Loucy (cell line): ENCODE measurements around the gene KLF15.

ENCODE experiments used
- EZH2phosphoT487 ChIP-seq: fragments of 200-600 bp; IDR thresholded peaks from 2 replicates; pipeline ENCODE4 v1.6.1; 2018; ENCODE audit warnings: antibody characterized with exemption, mild to moderate bottlenecking, moderate library complexity, borderline replicate concordance
- TF ChIP-seq, protein P1 (sequence below): fragments of 200-600 bp; sonication (generic); conservative IDR thresholded peaks from 2 replicates; pipeline ENCODE4 v1.5.1; 2014; ENCODE audit warnings: mild to moderate bottlenecking, antibody characterized with exemption, low read length

DNA sequence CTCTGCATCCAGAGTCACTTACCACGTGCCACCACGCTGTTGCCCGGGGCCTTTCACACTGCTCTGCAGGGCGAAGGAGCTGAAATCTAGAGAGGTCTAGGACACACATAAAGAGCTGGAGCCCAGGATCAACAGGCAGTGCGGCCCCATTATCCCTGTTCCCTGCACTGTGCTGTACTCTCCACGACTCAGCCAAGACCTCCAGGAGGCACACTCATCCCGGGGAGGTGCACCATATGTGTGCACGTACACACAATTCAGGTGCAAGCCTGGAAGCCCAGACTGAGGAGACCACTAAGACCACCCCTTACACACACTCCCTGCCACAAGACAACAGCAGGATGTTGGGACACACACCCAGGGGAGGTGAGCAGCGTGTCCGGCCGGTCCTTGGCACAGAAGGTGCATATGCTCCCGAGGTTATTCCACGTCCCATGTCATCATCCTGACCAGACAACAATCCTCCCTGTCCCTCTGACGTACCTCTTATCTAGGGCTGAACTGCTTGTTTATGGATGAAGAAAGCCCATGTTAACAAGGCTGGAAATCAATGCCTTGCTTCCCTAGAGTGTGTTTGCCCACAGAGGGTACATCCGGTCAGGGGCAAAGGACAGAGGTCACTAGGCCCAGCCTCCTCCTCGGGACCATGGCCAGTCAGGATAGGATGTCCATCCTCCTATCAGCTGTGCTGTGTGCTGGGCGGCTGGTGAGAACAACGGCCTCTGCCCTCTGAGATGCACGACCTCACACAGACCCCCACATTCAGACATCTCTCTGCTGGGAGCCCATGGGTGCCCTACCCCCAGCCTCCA lies 16.1 kb downstream of the KLF15 start:
- TF ChIP-seq, protein P1, sequence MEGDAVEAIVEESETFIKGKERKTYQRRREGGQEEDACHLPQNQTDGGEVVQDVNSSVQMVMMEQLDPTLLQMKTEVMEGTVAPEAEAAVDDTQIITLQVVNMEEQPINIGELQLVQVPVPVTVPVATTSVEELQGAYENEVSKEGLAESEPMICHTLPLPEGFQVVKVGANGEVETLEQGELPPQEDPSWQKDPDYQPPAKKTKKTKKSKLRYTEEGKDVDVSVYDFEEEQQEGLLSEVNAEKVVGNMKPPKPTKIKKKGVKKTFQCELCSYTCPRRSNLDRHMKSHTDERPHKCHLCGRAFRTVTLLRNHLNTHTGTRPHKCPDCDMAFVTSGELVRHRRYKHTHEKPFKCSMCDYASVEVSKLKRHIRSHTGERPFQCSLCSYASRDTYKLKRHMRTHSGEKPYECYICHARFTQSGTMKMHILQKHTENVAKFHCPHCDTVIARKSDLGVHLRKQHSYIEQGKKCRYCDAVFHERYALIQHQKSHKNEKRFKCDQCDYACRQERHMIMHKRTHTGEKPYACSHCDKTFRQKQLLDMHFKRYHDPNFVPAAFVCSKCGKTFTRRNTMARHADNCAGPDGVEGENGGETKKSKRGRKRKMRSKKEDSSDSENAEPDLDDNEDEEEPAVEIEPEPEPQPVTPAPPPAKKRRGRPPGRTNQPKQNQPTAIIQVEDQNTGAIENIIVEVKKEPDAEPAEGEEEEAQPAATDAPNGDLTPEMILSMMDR: no peak
- no peak for TF ChIP-seq EZH2phosphoT487
